Endothelial cell (in vitro differentiated cells): ENCODE measurements around the gene MRPL23. TPM values are rescaled to one million over a fixed set of nuclear protein-coding genes. Genes with fewer than 3 reads are reported as not detected.

ENCODE experiments used
- DNase-seq: peaks from one replicate; pipeline ENCODE4 v3.0.0; 2021; ENCODE audit warnings: low spot score
- H3K27ac Mint-ChIP-seq: one replicate; pipeline ENCODE4 v1.8.0; 2021; ENCODE audit warnings: mixed read lengths, inconsistent platforms; ENCODE audit not compliant: unreplicated experiment
- H3K27me3 Mint-ChIP-seq: one replicate; pipeline ENCODE4 v1.8.0; 2021; ENCODE audit warnings: mild to moderate bottlenecking, moderate library complexity, mixed read lengths, inconsistent platforms; ENCODE audit not compliant: unreplicated experiment
- H3K36me3 Mint-ChIP-seq: one replicate; pipeline ENCODE4 v1.8.0; 2021; ENCODE audit warnings: mild to moderate bottlenecking, low read depth, mixed read lengths, inconsistent platforms; ENCODE audit not compliant: unreplicated experiment
- H3K4me1 Mint-ChIP-seq: one replicate; pipeline ENCODE4 v1.8.0; 2021; ENCODE audit warnings: mild to moderate bottlenecking, mixed read lengths, inconsistent platforms; ENCODE audit not compliant: unreplicated experiment
- H3K4me3 Mint-ChIP-seq: one replicate; pipeline ENCODE4 v1.8.0; 2021; ENCODE audit warnings: mild to moderate bottlenecking, mixed read lengths, inconsistent platforms; ENCODE audit not compliant: unreplicated experiment
- H3K9me3 Mint-ChIP-seq: one replicate; pipeline ENCODE4 v1.8.0; 2021; ENCODE audit warnings: mixed read lengths, inconsistent platforms; ENCODE audit not compliant: unreplicated experiment
- total RNA-seq: library from RNA; stranded (reverse); fragmentation: NEBNext Ultra II Directional; extraction: Animal tissue kit (Norgen Biotek cat#: 25700); gene quantifications from one replicate; pipeline ENCODE4 v1.2.1, GENCODE V29; 2021; ENCODE audit not compliant: unreplicated experiment
- TF ChIP-seq, protein P1 (sequence below): fragments of 200-600 bp; sonication (generic); IDR thresholded peaks from one replicate; pipeline ENCODE4 v1.5.0; 2021; ENCODE audit warnings: antibody characterized with exemption; ENCODE audit not compliant: unreplicated experiment

Gene MRPL23
- total RNA-seq, 1 donor from 2014 or later = 29.2 TPM

DNA sequence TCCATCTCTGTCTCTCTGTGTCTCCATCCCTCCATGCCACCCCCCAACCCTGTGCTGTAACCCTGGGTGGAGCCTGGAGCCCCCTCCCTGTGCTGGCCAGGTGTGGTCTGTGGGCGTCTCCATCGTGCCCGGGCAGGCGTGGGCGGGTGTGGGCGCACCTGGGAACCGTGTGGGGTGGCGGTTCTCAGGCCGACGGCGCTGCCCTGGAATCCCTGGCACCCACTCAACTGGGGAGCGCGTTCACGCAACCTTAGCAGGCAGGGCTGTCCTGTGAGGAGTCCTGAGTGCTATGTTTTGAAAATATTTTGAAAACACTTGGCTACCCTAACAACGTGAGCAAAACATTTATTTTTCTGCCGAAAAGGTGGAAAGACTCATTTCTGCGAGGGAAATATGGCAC lies 23.0 kb upstream of the MRPL23 start:
- TF ChIP-seq, protein P1, sequence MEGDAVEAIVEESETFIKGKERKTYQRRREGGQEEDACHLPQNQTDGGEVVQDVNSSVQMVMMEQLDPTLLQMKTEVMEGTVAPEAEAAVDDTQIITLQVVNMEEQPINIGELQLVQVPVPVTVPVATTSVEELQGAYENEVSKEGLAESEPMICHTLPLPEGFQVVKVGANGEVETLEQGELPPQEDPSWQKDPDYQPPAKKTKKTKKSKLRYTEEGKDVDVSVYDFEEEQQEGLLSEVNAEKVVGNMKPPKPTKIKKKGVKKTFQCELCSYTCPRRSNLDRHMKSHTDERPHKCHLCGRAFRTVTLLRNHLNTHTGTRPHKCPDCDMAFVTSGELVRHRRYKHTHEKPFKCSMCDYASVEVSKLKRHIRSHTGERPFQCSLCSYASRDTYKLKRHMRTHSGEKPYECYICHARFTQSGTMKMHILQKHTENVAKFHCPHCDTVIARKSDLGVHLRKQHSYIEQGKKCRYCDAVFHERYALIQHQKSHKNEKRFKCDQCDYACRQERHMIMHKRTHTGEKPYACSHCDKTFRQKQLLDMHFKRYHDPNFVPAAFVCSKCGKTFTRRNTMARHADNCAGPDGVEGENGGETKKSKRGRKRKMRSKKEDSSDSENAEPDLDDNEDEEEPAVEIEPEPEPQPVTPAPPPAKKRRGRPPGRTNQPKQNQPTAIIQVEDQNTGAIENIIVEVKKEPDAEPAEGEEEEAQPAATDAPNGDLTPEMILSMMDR = no peak

DNA sequence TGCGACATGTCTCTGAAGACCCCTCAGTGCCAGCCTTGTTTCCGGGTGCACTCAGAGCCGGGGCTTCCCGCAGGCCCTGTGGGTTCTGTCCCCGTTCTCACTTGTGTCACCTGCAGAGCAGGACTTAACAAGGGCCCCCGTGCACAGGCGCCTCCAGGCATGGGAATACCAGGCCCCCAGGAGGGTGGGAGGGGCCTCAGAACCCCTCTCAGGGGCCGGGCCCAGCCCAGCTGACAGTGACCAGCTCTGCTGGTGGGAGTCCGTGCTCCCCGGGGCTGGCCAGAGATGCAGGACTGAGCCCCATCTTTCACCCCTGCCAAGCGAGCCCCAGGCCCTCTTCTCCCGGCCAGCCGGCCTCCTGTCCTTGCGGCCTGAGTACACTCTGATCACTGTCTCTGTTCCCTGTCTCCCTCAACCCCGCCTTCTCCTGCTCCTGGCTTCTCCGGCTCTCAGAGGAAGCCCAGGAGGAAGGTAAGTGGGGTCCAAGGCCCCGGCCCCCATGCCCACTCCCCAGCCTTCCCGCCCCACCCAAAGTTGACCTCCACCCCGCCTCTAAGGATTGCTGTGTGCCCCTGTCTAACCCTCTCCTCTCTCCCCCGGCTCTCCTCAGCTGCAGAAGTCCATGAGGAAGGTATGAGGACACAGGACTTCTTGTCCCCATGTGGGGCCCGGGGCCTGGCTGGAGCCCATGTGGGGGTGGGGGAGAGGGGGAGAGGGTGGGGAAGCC lies 22.3 kb upstream of the MRPL23 start:
- Mint-ChIP-seq H3K27me3 (peaks cover 9% of the 10 kb centered on the region), H3K4me1 (no peaks in the 10 kb centered on the region), H3K27ac (no peak overlapping the region), H3K36me3 (no peaks in the 10 kb centered on the region), H3K4me3 (no peak overlapping the region), H3K9me3 (no peaks in the 10 kb centered on the region)
- DNase-seq = no peak
- TF ChIP-seq, protein P1 = no peak

More for the DNA sequence above, 23.0 kb upstream of the MRPL23 start:
- H3K9me3 Mint-ChIP-seq = no peaks in the 10 kb centered on the region
- DNase-seq = no peak
- peaks cover 10% of the 10 kb centered on the region for H3K27me3 Mint-ChIP-seq
- H3K4me1 Mint-ChIP-seq = no peaks in the 10 kb centered on the region
- no peaks in the 10 kb centered on the region for H3K36me3 Mint-ChIP-seq
- no peak overlapping the region for H3K4me3 Mint-ChIP-seq
- no peak overlapping the region for H3K27ac Mint-ChIP-seq

DNA sequence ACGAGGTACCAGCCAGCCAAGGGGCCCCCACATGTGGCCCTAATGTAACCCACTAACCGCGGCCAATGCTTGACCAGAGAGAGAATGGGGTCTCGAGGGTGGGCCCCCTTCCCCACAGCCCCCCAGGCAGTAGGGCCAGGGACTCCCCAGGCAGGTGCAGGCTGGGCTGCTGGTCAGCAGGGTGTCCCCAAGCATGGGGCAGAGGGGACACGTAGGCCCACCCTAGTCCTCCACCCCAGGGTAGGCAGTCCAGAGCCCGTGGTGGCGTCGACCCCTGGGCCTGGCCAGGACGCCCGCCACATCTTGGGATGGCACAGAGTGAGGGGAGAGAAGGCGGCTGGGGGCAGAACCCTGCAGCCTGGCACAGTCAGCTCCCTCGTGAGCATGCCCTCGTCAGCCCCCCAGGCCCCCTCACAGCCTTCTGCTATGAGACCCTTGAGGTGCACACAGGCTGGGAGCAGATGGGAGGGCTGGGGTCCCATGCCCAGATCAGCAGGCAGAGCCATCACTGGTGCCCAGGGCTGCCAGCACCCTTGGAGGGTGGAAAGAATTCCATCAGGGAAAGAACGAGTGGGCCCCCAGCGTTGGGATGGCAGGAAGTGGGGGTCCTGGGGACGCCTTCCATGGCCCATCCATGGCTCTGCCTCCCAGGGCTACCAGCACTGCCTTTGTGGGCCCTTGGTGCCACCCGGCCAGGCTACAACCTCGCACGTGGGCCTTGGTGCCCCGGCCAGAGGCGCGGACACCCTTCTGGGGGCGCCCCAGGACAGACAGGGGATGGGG lies 21.6 kb upstream of the MRPL23 start:
- no peaks in the 10 kb centered on the region for H3K36me3 Mint-ChIP-seq
- TF ChIP-seq, protein P1 = no peak
- H3K4me3 Mint-ChIP-seq = no peak overlapping the region
- H3K9me3 Mint-ChIP-seq = no peaks in the 10 kb centered on the region
- no peak overlapping the region for H3K27ac Mint-ChIP-seq
- no peaks in the 10 kb centered on the region for H3K4me1 Mint-ChIP-seq
- peaks cover 11% of the 10 kb centered on the region for H3K27me3 Mint-ChIP-seq
- no peak for DNase-seq

DNA sequence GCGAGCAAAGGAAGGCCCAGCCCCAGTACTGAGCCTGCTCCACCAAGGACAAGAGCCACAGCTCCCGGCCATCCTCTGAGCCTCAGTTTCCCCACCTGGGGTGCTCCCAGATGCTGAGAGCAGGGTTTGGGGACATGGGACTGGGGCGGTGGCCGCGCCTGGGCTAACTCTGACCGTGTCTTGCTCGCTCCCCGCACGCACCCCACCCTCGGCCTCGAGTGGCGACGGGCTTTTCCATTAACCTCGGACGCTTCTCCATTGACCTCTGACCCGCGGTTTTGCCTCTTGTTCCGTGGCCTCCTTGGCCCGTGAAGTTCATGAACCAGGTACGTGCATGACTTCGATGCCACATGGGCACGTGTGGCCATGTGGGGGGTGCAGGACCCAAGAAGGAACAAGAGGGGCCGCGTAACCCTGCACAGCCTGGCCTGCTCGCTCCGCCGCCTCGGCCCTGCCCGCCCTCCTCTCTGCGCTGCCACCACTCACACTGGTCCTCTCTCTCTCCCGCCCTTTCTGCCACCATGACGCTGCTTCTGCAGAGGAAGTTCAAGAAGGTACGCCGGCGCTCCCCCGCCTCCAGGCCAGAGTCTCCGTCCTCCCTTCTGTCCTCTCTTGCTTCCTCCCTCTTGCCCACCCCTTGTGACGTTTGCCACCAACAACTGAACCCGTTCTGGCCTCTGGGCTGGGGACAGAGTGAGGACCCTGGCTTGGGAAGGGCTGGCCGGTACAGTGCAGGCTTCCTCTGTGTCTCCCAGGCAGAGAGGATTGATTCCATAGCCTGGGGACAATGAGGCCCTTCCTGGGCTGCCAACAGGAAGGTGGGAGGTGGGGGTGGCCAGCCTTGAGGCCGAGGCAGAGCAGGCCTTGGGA lies 20.7 kb upstream of the MRPL23 start:
- H3K4me1 Mint-ChIP-seq = no peaks in the 10 kb centered on the region
- H3K27ac Mint-ChIP-seq = no peak overlapping the region
- H3K4me3 Mint-ChIP-seq = no peak overlapping the region
- H3K9me3 Mint-ChIP-seq = no peaks in the 10 kb centered on the region
- peaks cover 11% of the 10 kb centered on the region for H3K27me3 Mint-ChIP-seq
- no peaks in the 10 kb centered on the region for H3K36me3 Mint-ChIP-seq
- TF ChIP-seq, protein P1 = no peak
- DNase-seq = no peak
